Calu3 (cell line): Measurements from ENCODE around the gene ANO2. TPM values are rescaled to one million over a fixed set of nuclear protein-coding genes. Genes with fewer than 3 reads are reported as not detected.

ENCODE experiments used
- BruUV-seq: library from RNA; stranded (reverse); fragments of 400-500 nt; replicated peaks from 2 replicates; lab custom pipeline; 2021; lab: Mats Ljungman, UMichigan
- CTCF ChIA-PET: fragments of 300-600 bp; sonication (Branson Sonifier 250); formaldehyde crosslinking; loops from one replicate; lab custom pipeline; 2022; ENCODE audit warnings: antibody characterized with exemption; lab: Charles Lee
- DNase-seq: peaks from one replicate; pipeline ENCODE4 v3.0.0; 2022
- H3K27ac Mint-ChIP-seq: one replicate; pipeline ENCODE4 v1.8.0; 2022; ENCODE audit warnings: mixed read lengths; ENCODE audit not compliant: unreplicated experiment
- H3K27me3 Mint-ChIP-seq: one replicate; pipeline ENCODE4 v1.8.0; 2022; ENCODE audit warnings: mixed read lengths; ENCODE audit not compliant: unreplicated experiment
- H3K36me3 Mint-ChIP-seq: one replicate; pipeline ENCODE4 v1.8.0; 2022; ENCODE audit warnings: mild to moderate bottlenecking, moderate library complexity, mixed read lengths; ENCODE audit not compliant: insufficient read depth, unreplicated experiment
- H3K4me1 Mint-ChIP-seq: one replicate; pipeline ENCODE4 v1.8.0; 2022; ENCODE audit warnings: mild to moderate bottlenecking, low read depth, mixed read lengths; ENCODE audit not compliant: unreplicated experiment
- H3K4me3 Mint-ChIP-seq: one replicate; pipeline ENCODE4 v1.8.0; 2022; ENCODE audit warnings: mild to moderate bottlenecking, low read depth, moderate library complexity, mixed read lengths; ENCODE audit not compliant: unreplicated experiment
- H3K9me3 Mint-ChIP-seq: one replicate; pipeline ENCODE4 v1.8.0; 2022; ENCODE audit warnings: low read depth, mixed read lengths; ENCODE audit not compliant: unreplicated experiment
- CTCF ChIP-seq: fragments of 200-600 bp; IDR thresholded peaks from one replicate; pipeline ENCODE4 v1.8.0; 2022; ENCODE audit warnings: antibody characterized with exemption; ENCODE audit not compliant: unreplicated experiment
- intact Hi-C: fragments of 100-400 bp; cut with micrococcal nuclease; formaldehyde crosslinking; loops from one replicate; pipeline ENCODE4 v1.10.0; 2022; ENCODE audit not compliant: unreplicated experiment
- total RNA-seq: library from RNA; stranded (reverse); gene quantifications from 2 replicates; pipeline ENCODE4 v1.2.3, GENCODE V29; 2022

Gene ANO2
- total RNA-seq, 1 experiment from 2014 or later = not detected

DNA sequence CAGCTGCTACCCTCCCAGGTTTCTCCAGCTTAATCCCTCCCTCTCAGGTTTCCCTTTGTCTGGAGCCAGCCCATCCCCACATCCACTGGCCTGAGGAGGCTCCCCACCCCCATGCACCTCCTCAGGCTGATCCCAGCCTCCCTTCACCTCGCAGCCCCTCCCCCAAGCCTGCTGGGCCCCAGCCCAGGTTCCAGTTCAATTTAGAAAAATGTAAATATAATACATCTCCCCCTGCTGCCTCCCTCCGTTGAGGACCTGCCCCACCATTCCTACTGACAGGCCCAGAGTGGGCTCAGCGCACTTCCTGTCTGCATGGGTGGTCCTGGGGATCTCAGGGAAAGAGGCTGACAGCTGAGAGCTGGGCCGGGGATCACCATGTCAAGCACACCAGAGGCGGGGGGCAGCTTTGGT is 357.3 kb downstream of the ANO2 start:
- Mint-ChIP-seq H3K27me3 (peaks cover 13% of the 10 kb centered on the region), H3K4me1 (no peaks in the 10 kb centered on the region), H3K4me3 (no peak overlapping the region), H3K27ac (no peak overlapping the region), H3K36me3 (no peaks in the 10 kb centered on the region), H3K9me3 (peaks cover 13% of the 10 kb centered on the region)
- TF ChIP-seq CTCF = no peak
- BruUV-seq = no TSS peak
- no peak for DNase-seq
- intact Hi-C loops = no loop called here
- CTCF ChIA-PET = interaction anchor here (0.6 kb wide), 1 partner anchor 12 kb away, joined by 3 read pairs; no protein-coding TSS in a partner anchor

DNA sequence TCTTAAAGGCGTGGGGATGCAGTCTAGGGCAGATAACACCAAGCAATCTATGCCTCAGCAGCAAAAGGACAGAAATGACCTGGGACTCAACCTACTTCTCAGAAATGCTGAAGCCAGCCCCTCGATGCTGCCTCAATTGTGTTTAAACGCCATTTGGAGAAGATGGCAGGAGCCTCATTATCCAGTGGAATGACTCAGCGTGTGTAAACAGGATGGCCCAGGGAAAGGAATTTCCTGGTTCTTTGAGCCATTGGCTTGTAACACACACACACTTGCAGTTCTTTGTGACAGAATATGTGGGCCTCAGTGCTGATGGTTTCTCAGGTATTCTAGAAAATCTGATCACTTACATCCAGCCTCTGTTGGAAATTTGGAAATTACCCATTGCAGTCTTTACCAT is 358.9 kb downstream of the ANO2 start:
- H3K4me1 Mint-ChIP-seq = no peaks in the 10 kb centered on the region
- peaks cover 6% of the 10 kb centered on the region for H3K9me3 Mint-ChIP-seq
- CTCF ChIA-PET = no interaction called here
- no peak overlapping the region for H3K27ac Mint-ChIP-seq
- H3K36me3 Mint-ChIP-seq = no peaks in the 10 kb centered on the region
- DNase-seq = no peak
- BruUV-seq = no TSS peak
- H3K4me3 Mint-ChIP-seq = no peak overlapping the region
- intact Hi-C loops = no loop called here
- no peak for TF ChIP-seq CTCF
- peaks cover 11% of the 10 kb centered on the region for H3K27me3 Mint-ChIP-seq

DNA sequence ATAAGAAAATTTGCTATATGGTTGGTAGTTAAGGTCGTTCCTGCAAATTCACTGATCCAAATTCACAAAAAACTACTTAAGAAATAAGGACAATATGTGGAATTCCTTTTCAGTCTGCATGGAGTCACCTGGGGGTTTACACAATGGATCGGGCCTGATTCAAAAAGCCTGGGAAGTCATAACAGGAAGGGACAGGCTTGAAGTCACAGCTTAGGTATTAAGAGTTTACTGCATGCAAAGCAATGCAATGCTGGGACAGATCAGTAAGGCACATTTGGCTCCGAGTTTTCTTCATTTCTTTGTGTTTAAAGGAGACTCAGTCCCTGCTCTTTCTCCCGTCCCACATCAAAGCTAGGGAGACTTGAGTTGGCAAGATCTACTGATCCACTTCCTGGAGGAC is 359.9 kb downstream of the ANO2 start:
- Mint-ChIP-seq H3K4me1 (no peaks in the 10 kb centered on the region), H3K27me3 (peaks cover 15% of the 10 kb centered on the region), H3K27ac (no peak overlapping the region), H3K4me3 (no peak overlapping the region), H3K9me3 (peaks cover 6% of the 10 kb centered on the region), H3K36me3 (no peaks in the 10 kb centered on the region)
- intact Hi-C loops = no loop called here
- DNase-seq = no peak
- BruUV-seq = no TSS peak
- CTCF ChIA-PET = no interaction called here
- no peak for TF ChIP-seq CTCF

DNA sequence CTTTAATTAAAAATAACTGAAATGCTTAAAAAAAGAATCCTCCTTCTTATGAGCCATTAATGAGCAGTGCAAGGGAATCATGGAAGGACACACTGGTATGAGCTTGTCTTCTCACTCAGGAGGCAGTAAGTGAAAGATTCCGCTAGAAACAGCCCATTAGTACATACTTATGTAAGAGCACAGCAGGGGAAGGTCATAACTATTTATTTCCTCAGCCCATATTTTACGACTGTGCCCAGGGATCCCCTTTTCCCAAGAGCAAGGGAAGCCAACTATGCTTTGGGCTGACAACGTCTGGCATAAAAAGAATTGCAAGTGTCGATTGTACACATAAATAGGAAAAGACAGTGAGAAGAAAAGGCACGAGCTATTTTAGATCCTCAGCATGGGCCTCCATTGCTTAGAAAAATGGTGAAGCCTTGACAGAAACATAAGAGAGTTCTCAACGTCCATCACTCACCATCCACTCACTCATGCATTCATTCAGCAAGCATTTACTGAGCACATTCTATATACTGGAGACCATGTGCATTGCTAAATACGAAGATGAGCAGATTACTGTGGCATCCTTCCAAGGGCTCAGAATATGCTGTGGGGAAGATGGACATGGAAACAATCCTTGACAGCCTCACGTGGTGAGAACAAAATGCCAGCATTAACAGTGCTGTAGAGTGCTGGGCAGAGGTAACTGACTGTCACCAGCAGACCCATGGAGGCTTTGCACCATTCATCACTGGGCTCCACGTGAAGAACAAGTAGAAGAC is 360.5 kb downstream of the ANO2 start:
- no peaks in the 10 kb centered on the region for H3K4me1 Mint-ChIP-seq
- intact Hi-C loops = no loop called here
- DNase-seq = no peak
- BruUV-seq = no TSS peak
- H3K9me3 Mint-ChIP-seq = peaks cover 6% of the 10 kb centered on the region
- H3K27ac Mint-ChIP-seq = no peak overlapping the region
- no peak overlapping the region for H3K4me3 Mint-ChIP-seq
- TF ChIP-seq CTCF = no peak
- H3K27me3 Mint-ChIP-seq = peaks cover 21% of the 10 kb centered on the region
- H3K36me3 Mint-ChIP-seq = no peaks in the 10 kb centered on the region
- CTCF ChIA-PET = no interaction called here
